HG03066 (cell line): ENCODE measurements around the gene FAM193A.
"Not testable (repeated sequence)": the region's sequence is repeated elsewhere in the genome, so short reads cannot be mapped to it uniquely, and the experiment has no call there.

Experiments used
- ATAC-seq: cut with Tn5 transposase; IDR thresholded peaks from one replicate; pipeline ENCODE4 v1.9.1; 2021; ENCODE audit warnings: low read depth; ENCODE audit not compliant: unreplicated experiment

FAM193A gene

GRCh38 chr4:2599304-2599654 lies 62.8 kb downstream of the FAM193A start:
- ATAC-seq, result no peak

- no peak for ATAC-seq
Observed at GRCh38 chr4:2600878-2601277, 64.4 kb downstream of the FAM193A start.

- no peak for ATAC-seq
Observed at GRCh38 chr4:2604614-2605013, 68.2 kb downstream of the FAM193A start.

GRCh38 chr4:2606960-2607506 lies 70.6 kb downstream of the FAM193A start:
- ATAC-seq, result no peak

- no peak for ATAC-seq
Observed at GRCh38 chr4:2607822-2608221, 71.4 kb downstream of the FAM193A start.

GRCh38 chr4:2608291-2608690 lies 71.8 kb downstream of the FAM193A start:
- no peak for ATAC-seq

GRCh38 chr4:2615821-2616220 lies 79.4 kb downstream of the FAM193A start:
- no peak for ATAC-seq

- no peak for ATAC-seq
Observed at GRCh38 chr4:2617955-2618354, 81.5 kb downstream of the FAM193A start.

GRCh38 chr4:2618729-2619128 lies 82.3 kb downstream of the FAM193A start:
- ATAC-seq, result not testable (repeated sequence)

GRCh38 chr4:2619459-2619858 lies 83.0 kb downstream of the FAM193A start:
- no peak for ATAC-seq

- no peak for ATAC-seq
Observed at GRCh38 chr4:2621419-2621818, 85.0 kb downstream of the FAM193A start.

- ATAC-seq, result no peak
Observed at GRCh38 chr4:2623442-2623841, 87.0 kb downstream of the FAM193A start.

GRCh38 chr4:2624782-2625530 lies 88.5 kb downstream of the FAM193A start:
- ATAC-seq, result no peak

GRCh38 chr4:2626231-2626630 lies 89.8 kb downstream of the FAM193A start:
- no peak for ATAC-seq

- ATAC-seq, result no peak
Observed at GRCh38 chr4:2630556-2631273, 94.3 kb downstream of the FAM193A start.

GRCh38 chr4:2634014-2634413 lies 97.6 kb downstream of the FAM193A start:
- no peak for ATAC-seq

GRCh38 chr4:2636331-2636730 lies 99.9 kb downstream of the FAM193A start:
- ATAC-seq, result no peak

- not testable (repeated sequence) for ATAC-seq
Observed at GRCh38 chr4:2636994-2637393, 100.5 kb downstream of the FAM193A start.

- ATAC-seq, result no peak
Observed at GRCh38 chr4:2637956-2638552, 101.6 kb downstream of the FAM193A start.

GRCh38 chr4:2638730-2639129 lies 102.3 kb downstream of the FAM193A start:
- ATAC-seq, result no peak

GRCh38 chr4:2642968-2643367 lies 106.5 kb downstream of the FAM193A start:
- no peak for ATAC-seq
